Stimulated activated CD4-positive, alpha-beta T cell treated with anti-CD3 and anti-CD28 coated beads, TNF-alpha, amount 100 ng/mL, for 1 hour (primary cell): ENCODE results near the gene SFTPB.
"Not testable (repeated sequence)": the region's sequence is repeated elsewhere in the genome, so short reads cannot be mapped to it uniquely, and the experiment has no call there.

Experiments
- DNase-seq, 3 donors: peaks; one replicate each; pipeline ENCODE4 v3.0.0-alpha.2; 2020; ENCODE audit warnings: low read depth in 3 of 3, low spot score in 1 of 3

Gene SFTPB

GRCh38 chr2:85614757-85615156 is 53.2 kb downstream of the SFTPB start:
- DNase-seq, result not testable (repeated sequence)

- DNase-seq, result no peak
Measured at GRCh38 chr2:85613717-85614515, 54.1 kb downstream of the SFTPB start.

GRCh38 chr2:85611705-85612587 is 56.1 kb downstream of the SFTPB start, which contains the start of gene C2orf68:
TSS of gene C2orf68 (minus strand) at chr2:85612066. CDS start at chr2:85611984, 82 bp downstream.
- DNase-seq, result peak; percentile 55 to 74 (median 57)

DNA sequence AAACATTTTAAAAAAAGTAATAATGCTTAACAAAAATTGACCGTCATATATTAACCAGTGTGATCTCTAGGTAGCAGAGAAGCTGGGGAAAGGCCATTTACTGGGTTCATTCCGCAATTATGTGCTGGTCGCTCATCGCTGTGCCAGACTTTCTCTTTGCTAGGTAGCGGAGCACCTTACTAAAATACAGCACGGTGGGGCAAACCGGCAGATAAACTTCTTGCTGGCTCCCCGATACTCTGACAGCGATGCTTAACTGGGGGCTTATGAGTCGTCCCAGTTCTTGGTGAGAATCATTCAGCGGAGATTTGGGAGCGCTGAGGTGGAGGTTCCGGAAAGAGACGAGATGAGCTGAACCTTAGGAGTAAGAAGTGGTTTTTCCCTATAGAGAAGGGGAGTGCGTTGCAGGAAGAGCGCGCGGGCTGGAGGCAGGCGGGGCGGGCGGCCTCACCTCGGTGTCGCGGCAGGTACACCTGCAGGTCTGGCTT is 56.7 kb downstream of the SFTPB start:
- DNase-seq, result no peak
